ENCODE results near the gene SERPINA3.

The SERPINA3 gene

DNA sequence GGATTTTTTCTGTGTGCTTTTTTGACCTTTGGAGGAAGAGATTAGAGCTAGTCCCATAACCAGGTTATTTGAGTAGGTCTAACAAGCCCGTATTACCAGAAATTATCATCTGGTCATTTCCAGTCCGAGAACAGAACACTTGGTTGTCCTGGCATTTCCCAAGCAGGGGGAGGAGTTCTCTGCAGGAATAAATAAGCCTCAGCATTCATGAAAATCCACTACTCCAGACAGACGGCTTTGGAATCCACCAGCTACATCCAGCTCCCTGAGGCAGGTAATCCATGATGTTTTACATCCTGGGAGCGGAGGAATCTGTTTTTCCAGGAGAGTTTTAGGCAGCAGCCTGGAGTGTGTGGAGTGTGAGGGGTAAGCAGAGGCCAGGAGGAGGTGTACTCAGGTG, at the start of gene SERPINA3:
Gene SERPINA3, plus strand, starts transcription at position 218 of the 400 bp plus-strand sequence. CDS start 2,051 bp downstream, outside the sequence.
- no peak within 1 kb of the TSS for H3K4me3 ChIP-seq (ENCODE audit: low read length)
- TF ChIP-seq, protein P1, sequence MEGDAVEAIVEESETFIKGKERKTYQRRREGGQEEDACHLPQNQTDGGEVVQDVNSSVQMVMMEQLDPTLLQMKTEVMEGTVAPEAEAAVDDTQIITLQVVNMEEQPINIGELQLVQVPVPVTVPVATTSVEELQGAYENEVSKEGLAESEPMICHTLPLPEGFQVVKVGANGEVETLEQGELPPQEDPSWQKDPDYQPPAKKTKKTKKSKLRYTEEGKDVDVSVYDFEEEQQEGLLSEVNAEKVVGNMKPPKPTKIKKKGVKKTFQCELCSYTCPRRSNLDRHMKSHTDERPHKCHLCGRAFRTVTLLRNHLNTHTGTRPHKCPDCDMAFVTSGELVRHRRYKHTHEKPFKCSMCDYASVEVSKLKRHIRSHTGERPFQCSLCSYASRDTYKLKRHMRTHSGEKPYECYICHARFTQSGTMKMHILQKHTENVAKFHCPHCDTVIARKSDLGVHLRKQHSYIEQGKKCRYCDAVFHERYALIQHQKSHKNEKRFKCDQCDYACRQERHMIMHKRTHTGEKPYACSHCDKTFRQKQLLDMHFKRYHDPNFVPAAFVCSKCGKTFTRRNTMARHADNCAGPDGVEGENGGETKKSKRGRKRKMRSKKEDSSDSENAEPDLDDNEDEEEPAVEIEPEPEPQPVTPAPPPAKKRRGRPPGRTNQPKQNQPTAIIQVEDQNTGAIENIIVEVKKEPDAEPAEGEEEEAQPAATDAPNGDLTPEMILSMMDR (conservative IDR thresholded peaks at IDR 0.05; ENCODE audit: low read depth, low read length): no peak
- peak; percentile 54 for DNase-seq (ENCODE audit: low read depth)

DNA sequence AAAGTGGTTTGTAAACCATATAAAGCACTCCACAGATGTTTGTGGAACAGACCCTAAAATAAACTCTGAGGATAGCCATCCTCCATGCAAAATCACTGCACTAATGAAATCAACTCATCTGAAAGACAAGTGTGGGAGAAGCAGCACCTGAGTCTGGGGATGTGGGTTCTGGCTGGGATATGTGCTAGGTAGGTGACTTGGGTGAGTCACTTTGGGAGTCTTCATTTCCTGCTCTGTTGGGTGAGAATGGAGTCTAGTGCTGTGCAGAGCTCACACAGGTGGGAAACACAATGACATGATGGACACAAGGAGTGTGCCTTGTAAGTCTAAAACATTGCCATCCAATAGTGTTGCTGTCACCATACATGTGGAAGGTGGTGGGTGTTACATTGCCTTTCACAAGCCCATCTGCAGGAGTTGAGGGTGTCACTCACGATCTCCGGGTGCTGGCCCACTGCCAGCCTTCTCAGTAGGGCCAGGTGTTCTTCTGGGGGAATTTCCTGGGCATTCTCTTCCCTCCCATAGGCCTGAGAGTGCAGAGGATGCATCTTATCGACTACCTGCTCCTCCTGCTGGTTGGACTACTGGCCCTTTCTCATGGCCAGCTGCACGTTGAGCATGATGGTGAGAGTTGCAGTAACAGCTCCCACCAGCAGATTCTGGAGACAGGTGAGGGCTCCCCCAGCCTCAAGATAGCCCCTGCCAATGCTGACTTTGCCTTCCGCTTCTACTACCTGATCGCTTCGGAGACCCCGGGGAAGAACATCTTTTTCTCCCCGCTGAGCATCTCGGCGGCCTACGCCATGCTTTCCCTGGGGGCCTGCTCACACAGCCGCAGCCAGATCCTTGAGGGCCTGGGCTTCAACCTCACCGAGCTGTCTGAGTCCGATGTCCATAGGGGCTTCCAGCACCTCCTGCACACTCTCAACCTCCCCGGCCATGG, 49.0 kb upstream of the SERPINA3 start:
- DNase-seq (ENCODE audit: low read depth): no peak
- H3K4me3 ChIP-seq (ENCODE audit: low read length): no peak overlapping the region
- TF ChIP-seq, protein P1 (conservative IDR thresholded peaks at IDR 0.05; ENCODE audit: low read depth, low read length): no peak

DNA sequence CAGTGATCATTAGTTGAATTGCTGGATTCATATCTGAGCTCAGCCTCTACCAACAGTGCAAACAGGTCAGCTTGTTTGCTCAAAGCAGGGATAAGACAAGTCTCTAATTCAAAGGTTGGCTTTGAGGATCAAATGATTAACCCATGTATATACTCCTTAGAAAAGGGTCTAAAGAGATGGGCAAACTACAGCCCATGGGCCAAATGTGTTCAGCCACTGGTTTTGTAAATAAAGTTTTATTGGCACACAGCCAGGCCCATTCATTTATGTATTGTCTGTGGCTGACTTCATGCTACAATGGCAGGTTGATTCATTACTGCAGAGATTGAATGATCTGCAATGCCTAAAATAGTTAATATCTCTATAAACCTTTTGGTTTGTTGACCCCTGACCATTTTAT, 47.8 kb upstream of the SERPINA3 start:
- TF ChIP-seq, protein P1 (conservative IDR thresholded peaks at IDR 0.05; ENCODE audit: low read depth, low read length): no peak
- no peak for DNase-seq (ENCODE audit: low read depth)
- no peak overlapping the region for H3K4me3 ChIP-seq (ENCODE audit: low read length)

DNA sequence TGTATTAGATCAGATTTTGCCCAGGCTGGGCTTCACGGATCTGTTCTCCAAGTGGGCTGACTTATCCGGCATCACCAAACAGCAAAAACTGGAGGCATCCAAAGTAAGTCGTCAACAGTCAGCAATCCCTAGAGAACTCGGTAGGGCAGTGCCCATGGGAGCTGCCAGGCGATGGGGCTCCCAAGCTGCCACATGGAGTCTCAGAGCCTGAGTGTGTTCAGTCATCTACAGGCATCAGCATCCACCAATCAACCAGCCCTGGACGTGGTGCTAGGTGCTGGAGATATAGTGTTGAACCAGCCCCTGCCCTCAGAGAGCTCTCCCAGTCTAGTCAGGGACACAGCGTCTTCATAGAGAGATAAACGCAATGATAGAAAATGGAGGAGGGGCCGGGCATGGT, 44.0 kb upstream of the SERPINA3 start:
- TF ChIP-seq, protein P1 (conservative IDR thresholded peaks at IDR 0.05; ENCODE audit: low read depth, low read length): no peak
- no peak overlapping the region for H3K4me3 ChIP-seq (ENCODE audit: low read length)
- no peak for DNase-seq (ENCODE audit: low read depth)

DNA sequence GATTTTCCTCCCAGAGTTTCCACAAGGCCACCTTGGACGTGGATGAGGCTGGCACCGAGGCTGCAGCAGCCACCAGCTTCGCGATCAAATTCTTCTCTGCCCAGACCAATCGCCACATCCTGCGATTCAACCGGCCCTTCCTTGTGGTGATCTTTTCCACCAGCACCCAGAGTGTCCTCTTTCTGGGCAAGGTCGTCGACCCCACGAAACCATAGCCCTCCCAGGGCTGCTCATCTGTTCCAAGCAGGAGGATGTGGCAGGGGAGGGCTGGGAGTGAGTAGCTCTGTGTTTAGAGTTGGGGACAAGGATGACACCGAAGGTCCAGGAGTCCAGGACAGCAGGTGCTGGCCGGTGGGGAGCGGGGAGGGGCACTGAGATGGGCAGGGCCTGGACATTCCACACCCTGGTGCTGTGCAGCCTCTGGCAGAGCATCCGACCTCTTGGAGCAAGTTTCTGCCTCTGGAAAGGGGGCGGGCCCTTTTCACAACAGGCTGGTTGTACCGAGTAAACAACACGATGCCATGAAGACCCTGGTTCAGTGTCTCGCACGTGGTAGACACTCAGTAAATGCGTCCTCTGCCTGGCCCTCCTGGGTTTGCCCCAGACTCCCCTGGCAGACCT, 42.7 kb upstream of the SERPINA3 start:
- DNase-seq (ENCODE audit: low read depth): no peak
- H3K4me3 ChIP-seq (ENCODE audit: low read length): no peak overlapping the region
- TF ChIP-seq, protein P1 (conservative IDR thresholded peaks at IDR 0.05; ENCODE audit: low read depth, low read length): no peak

DNA sequence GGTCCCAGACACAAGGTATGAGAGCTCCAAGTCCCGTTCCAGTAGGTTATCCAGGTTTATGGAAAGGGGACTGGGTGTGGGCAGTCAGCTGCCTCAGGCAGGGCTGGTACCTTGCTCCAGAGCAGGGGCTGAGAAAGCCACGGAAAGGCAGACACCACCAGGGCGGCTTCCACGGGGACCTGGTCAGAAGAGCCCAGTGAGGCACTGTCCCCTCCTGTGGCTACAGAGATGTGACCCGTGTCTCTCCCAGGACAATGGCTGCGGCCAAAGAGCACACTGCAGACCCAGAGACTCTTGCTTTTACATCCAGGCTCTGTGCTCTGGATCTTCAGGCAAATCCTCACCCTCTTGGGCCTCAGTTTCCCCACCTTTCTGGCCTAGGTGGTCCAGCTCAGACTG, 42.2 kb upstream of the SERPINA3 start:
- H3K4me3 ChIP-seq (ENCODE audit: low read length): no peak overlapping the region
- no peak for DNase-seq (ENCODE audit: low read depth)
- TF ChIP-seq, protein P1 (conservative IDR thresholded peaks at IDR 0.05; ENCODE audit: low read depth, low read length): no peak
